ENCODE measurements around the gene GNS. TPM values are rescaled to one million over a fixed set of nuclear protein-coding genes. Genes with fewer than 3 reads are reported as not detected.
A peak's percentile ranks its signal among the peaks of the same experiment; 100 is the strongest.

Gene GNS
- total RNA-seq, 6 experiments from 2014 or later, result 41.0 to 87.5 (median 63.7) TPM

GRCh38 chr12:64797156-64797555, 38.0 kb upstream of the GNS start:
- TF ChIP-seq CTCF (IDR thresholded peaks at IDR 0.05), result no peak
- no peak for TF ChIP-seq POLR2A (IDR thresholded peaks at IDR 0.05)
- Histone ChIP-seq H3K4me1 (peaks cover 0 to 18% (median 6%) of the 10 kb centered on the region in 4 donors), H3K27me3 (no peaks in the 10 kb centered on the region), H3K27ac (peak overlapping the region; percentile 12 to 60 (median 14)), H3K36me3 (no peaks in the 10 kb centered on the region), H3K9me3 (no peaks in the 10 kb centered on the region), H3K4me3 (no peak overlapping the region)
- peak; percentile 60 to 83 (median 78) for ATAC-seq
- intact Hi-C loops (cut with DNase I), result no loop called here
- 64% methylated on average over 1 of the region's 1 CpG for WGBS (ENCODE audit: insufficient coverage, low coverage, low lambda C conversion rate, missing lambda C conversion rate)
- DNase-seq, result no peak

GRCh38 chr12:64796205-64796845, 37.1 kb upstream of the GNS start:
- DNase-seq (peak in 1 of 3 donors; percentile 73), ATAC-seq (peak; percentile 93 to 97 (median 96))
- peaks cover 0 to 18% (median 6%) of the 10 kb centered on the region in 4 donors for H3K4me1 ChIP-seq
- intact Hi-C loops (cut with DNase I), result no loop called here
- H3K4me3 ChIP-seq, result no peak overlapping the region
- 31% methylated on average over 5 of the region's 5 CpGs for WGBS (ENCODE audit: insufficient coverage, low coverage, low lambda C conversion rate, missing lambda C conversion rate)
- H3K9me3 ChIP-seq, result no peaks in the 10 kb centered on the region
- H3K36me3 ChIP-seq, result no peaks in the 10 kb centered on the region
- no peaks in the 10 kb centered on the region for H3K27me3 ChIP-seq
- peak; percentile 78 to 93 (median 88) for TF ChIP-seq CTCF (IDR thresholded peaks at IDR 0.05)
- TF ChIP-seq POLR2A (IDR thresholded peaks at IDR 0.05), result no peak
- peak overlapping the region; percentile 12 to 60 (median 14) for H3K27ac ChIP-seq

GRCh38 chr12:64794305-64794704, 35.1 kb upstream of the GNS start:
- TF ChIP-seq POLR2A (IDR thresholded peaks at IDR 0.05) (no peak), CTCF (IDR thresholded peaks at IDR 0.05) (no peak)
- WGBS (ENCODE audit: insufficient coverage, low coverage, low lambda C conversion rate, missing lambda C conversion rate), result 52% methylated on average over 3 of the region's 3 CpGs
- H3K27me3 ChIP-seq, result no peaks in the 10 kb centered on the region
- ATAC-seq, result no peak
- H3K36me3 ChIP-seq, result no peaks in the 10 kb centered on the region
- no peaks in the 10 kb centered on the region for H3K9me3 ChIP-seq
- H3K4me3 ChIP-seq, result no peak overlapping the region
- no peak overlapping the region for H3K27ac ChIP-seq
- no peak for DNase-seq
- intact Hi-C loops (cut with DNase I), result no loop called here
- H3K4me1 ChIP-seq, result peaks cover 0 to 18% (median 6%) of the 10 kb centered on the region in 4 donors

DNA sequence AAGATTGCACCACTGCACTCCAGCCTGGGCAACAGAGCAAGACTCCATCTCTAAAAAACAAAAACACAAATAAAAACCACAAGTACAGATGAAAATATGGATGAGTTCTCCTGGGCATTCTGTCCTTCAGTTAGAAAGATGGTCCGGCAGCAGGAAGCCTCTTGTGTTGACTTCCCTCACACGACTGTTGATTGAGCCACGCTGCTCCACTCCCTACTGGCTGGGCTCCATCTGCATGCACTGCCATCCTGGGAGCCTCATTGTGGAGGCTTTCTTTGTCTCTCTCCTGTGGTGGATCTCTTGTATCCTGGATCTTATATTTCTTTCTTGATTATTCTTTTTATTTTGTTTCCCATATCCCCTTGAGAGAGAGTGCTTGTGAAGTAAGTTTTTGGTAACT, 34.4 kb upstream of the GNS start:
- no peak overlapping the region for H3K4me3 ChIP-seq
- H3K36me3 ChIP-seq, result no peaks in the 10 kb centered on the region
- no peaks in the 10 kb centered on the region for H3K9me3 ChIP-seq
- 74% methylated on average over 3 of the region's 3 CpGs for WGBS (ENCODE audit: insufficient coverage, low coverage, low lambda C conversion rate, missing lambda C conversion rate)
- TF ChIP-seq CTCF (IDR thresholded peaks at IDR 0.05), result no peak
- no peak for TF ChIP-seq POLR2A (IDR thresholded peaks at IDR 0.05)
- no peak for ATAC-seq
- H3K27me3 ChIP-seq, result no peaks in the 10 kb centered on the region
- no peak overlapping the region for H3K27ac ChIP-seq
- intact Hi-C loops (cut with DNase I), result no loop called here
- DNase-seq, result no peak
- H3K4me1 ChIP-seq, result peaks cover 0 to 18% (median 6%) of the 10 kb centered on the region in 4 donors

All from right lobe of liver (tissue), 6 donors.